SK-N-SH (cell line): ENCODE data around the gene RAI1. TPM values are rescaled to one million over a fixed set of nuclear protein-coding genes. Genes with fewer than 3 reads are reported as not detected.

ENCODE experiments used
- CTCF ChIA-PET: fragments of 300-600, 350-600 bp; formaldehyde crosslinking; extraction: SDS; loops from one replicate; lab custom pipeline; 2021; lab: Yijun Ruan, JAX
- POLR2A ChIA-PET: fragments of 350-600 bp; sonication (Branson Sonifier 250); formaldehyde crosslinking; extraction: SDS; loops from one replicate; lab custom pipeline; 2020; ENCODE audit warnings: antibody characterized with exemption, inconsistent platforms; lab: Yijun Ruan, JAX
- DNase-seq: peaks from one replicate; pipeline ENCODE4 v3.0.0; 2012
- H2AFZ ChIP-seq: fragments of 200-600 bp; sonication (generic); 2 replicates; pipeline ENCODE4 v1.8.1; 2016; ENCODE audit warnings: antibody characterized with exemption, mild to moderate bottlenecking, low read depth
- H3F3A ChIP-seq: fragments of 200-600 bp; sonication (generic); replicated peaks from 2 replicates; pipeline ENCODE3; 2016; ENCODE audit warnings: antibody characterized with exemption, mild to moderate bottlenecking; ENCODE audit not compliant: insufficient read depth
- H3K27ac ChIP-seq, 2 experiments: fragments of 200-500 bp in 1 of 2; fragments of 200-600 bp in 1 of 2; sonication (Bioruptor generic) in 1 of 2; sonication (generic), shearing (Covaris generic) in 1 of 2; 2 replicates each; pipeline versions ENCODE4 v1.5.1 to v1.6.1; 2014 to 2016; ENCODE audit warnings: low read depth in 2 of 2, inconsistent platforms in 1 of 2, low read length in 1 of 2, mild to moderate bottlenecking in 1 of 2, mixed read lengths in 1 of 2
- H3K27me3 ChIP-seq: fragments of 200-600 bp; sonication (generic), shearing (Covaris generic); 2 replicates; pipeline ENCODE4 v1.6.1; 2016; ENCODE audit warnings: mixed run types; ENCODE audit not compliant: insufficient read depth
- H3K36me3 ChIP-seq, 2 experiments: fragments of 200-500 bp in 1 of 2; fragments of 200-600 bp in 1 of 2; sonication (Bioruptor generic) in 1 of 2; sonication (generic) in 1 of 2; replicated peaks in 1 of 2; 2 replicates each; pipeline versions ENCODE3 to v1.5.1; 2014 to 2016; ENCODE audit warnings: low read length in 1 of 2, mild to moderate bottlenecking in 1 of 2; ENCODE audit not compliant: insufficient read depth in 2 of 2, control insufficient read depth in 1 of 2
- H3K4me1 ChIP-seq, 2 experiments: fragments of 200-500 bp in 1 of 2; fragments of 200-600 bp in 1 of 2; sonication (Bioruptor generic) in 1 of 2; sonication (generic), shearing (Covaris generic) in 1 of 2; 2 replicates each; pipeline versions ENCODE4 v1.5.1 to v1.6.1; 2014 to 2016; ENCODE audit warnings: low read depth in 1 of 2, low read length in 1 of 2, mixed run types in 1 of 2; ENCODE audit not compliant: insufficient read depth in 2 of 2, control insufficient read depth in 1 of 2
- H3K4me2 ChIP-seq: fragments of 200-600 bp; sonication (generic), shearing (Covaris generic); 2 replicates; pipeline ENCODE4 v1.6.1; 2017; ENCODE audit warnings: mixed run types
- H3K4me3 ChIP-seq, 2 experiments: fragments of 200-500 bp in 1 of 2; fragments of 200-600 bp in 1 of 2; sonication (Bioruptor generic) in 1 of 2; sonication (generic), shearing (Covaris generic) in 1 of 2; 2 replicates each; pipeline versions ENCODE4 v1.5.1 to v1.8.1; 2014 to 2016; ENCODE audit warnings: low read depth in 2 of 2, inconsistent platforms in 1 of 2, low read length in 1 of 2, mild to moderate bottlenecking in 1 of 2, mixed read lengths in 1 of 2, moderate library complexity in 1 of 2
- H3K79me2 ChIP-seq: fragments of 200-600 bp; sonication (generic); 2 replicates; pipeline ENCODE4 v1.8.1; 2017; ENCODE audit warnings: mild to moderate bottlenecking; ENCODE audit not compliant: insufficient read depth
- H3K9ac ChIP-seq: fragments of 200-600 bp; sonication (generic); 2 replicates; pipeline ENCODE4 v1.6.1; 2017; ENCODE audit warnings: mixed run types
- H3K9me2 ChIP-seq: fragments of 200-600 bp; sonication (generic); 2 replicates; pipeline ENCODE4 v1.6.1; 2017; ENCODE audit warnings: mixed run types
- H3K9me3 ChIP-seq: fragments of 200-600 bp; sonication (generic); 2 replicates; pipeline ENCODE4 v1.6.1; 2017; ENCODE audit warnings: mixed run types, mild to moderate bottlenecking, moderate library complexity
- H4K20me1 ChIP-seq: fragments of 200-600 bp; sonication (generic); 2 replicates; pipeline ENCODE4 v1.6.1; 2017; ENCODE audit warnings: mild to moderate bottlenecking, mixed run types; ENCODE audit not compliant: insufficient read depth
- ELF1 ChIP-seq: IDR thresholded peaks from 2 replicates; pipeline ENCODE4 v1.4.0; 2012
- MXI1 ChIP-seq: IDR thresholded peaks from 2 replicates; pipeline ENCODE4 v1.6.1; 2012; ENCODE audit warnings: mild to moderate bottlenecking, low read depth, low read length, improper control_type of control experiment
- SIN3A ChIP-seq: IDR thresholded peaks from 2 replicates; pipeline ENCODE4 v1.6.1; 2012; ENCODE audit warnings: low read depth, mild to moderate bottlenecking, low read length, moderate library complexity, borderline replicate concordance
- TCF12 ChIP-seq: IDR thresholded peaks from 2 replicates; pipeline ENCODE4 v1.4.0; 2012
- WGBS: methylation state at CpG from one replicate; pipeline ENCODE4 v1.1.6; 2017; ENCODE audit warnings: low lambda C conversion rate; 5-methylcytosine and 5-hydroxymethylcytosine counted together
- polyA plus RNA-seq, 3 experiments: library from polyadenylated mRNA; depleted of rRNA; stranded (reverse); fragments of >200 nt; gene quantifications; 2 replicates each; pipeline ENCODE4 v1.2.3, GENCODE V29; 2012
- TF ChIP-seq, protein P1 (sequence below): IDR thresholded peaks from 2 replicates; pipeline ENCODE4 v1.6.1; 2012; ENCODE audit warnings: mild to moderate bottlenecking, low read depth, low read length, moderate library complexity
- TF ChIP-seq, protein P2 (sequence below): fragments of 200-600 bp; sonication (generic); IDR thresholded peaks from 2 replicates; pipeline ENCODE4 v1.6.1; 2017; ENCODE audit warnings: antibody characterized with exemption, mild to moderate bottlenecking, moderate library complexity
- TF ChIP-seq, protein P3 (sequence below): IDR thresholded peaks from 2 replicates; pipeline ENCODE4; 2012
- TF ChIP-seq, protein P4 (sequence below): IDR thresholded peaks from 2 replicates; pipeline ENCODE4 v1.4.0; 2012; ENCODE audit warnings: low read depth, borderline replicate concordance

RAI1 gene
- polyA plus RNA-seq, 1 of the 3 experiments (the other 2 are of a cell fraction): 4.7 TPM

DNA sequence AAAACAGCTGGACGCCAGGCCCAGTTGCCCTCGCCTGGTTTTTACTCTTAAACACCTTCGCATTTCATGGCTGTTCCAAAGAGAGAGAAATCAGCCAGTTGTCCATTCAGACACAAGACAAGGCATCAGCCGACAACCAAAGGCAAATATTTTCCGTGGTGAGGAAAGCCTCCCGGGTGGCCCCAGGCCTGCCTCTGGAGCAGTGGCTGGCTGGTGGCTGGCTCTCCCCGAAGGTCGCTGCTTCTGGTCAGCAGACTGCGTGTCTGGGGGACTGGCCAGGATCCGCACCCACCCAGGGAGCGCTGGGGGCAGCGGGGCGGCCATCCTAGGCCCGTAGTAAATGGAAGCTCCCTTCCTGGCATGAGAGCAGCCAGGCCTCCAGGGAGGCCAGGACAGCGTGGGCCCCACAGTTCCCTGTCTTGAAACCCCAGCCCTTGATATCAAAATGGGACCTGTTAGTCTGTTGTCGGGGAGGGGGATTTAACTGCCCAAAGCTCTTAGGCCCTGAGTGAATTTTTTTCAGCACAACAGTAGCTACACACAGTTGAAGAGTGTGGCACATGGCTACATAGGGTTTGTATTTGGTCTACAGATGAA lies 97.9 kb downstream of the RAI1 start (continued):
- TF ChIP-seq, protein P1, sequence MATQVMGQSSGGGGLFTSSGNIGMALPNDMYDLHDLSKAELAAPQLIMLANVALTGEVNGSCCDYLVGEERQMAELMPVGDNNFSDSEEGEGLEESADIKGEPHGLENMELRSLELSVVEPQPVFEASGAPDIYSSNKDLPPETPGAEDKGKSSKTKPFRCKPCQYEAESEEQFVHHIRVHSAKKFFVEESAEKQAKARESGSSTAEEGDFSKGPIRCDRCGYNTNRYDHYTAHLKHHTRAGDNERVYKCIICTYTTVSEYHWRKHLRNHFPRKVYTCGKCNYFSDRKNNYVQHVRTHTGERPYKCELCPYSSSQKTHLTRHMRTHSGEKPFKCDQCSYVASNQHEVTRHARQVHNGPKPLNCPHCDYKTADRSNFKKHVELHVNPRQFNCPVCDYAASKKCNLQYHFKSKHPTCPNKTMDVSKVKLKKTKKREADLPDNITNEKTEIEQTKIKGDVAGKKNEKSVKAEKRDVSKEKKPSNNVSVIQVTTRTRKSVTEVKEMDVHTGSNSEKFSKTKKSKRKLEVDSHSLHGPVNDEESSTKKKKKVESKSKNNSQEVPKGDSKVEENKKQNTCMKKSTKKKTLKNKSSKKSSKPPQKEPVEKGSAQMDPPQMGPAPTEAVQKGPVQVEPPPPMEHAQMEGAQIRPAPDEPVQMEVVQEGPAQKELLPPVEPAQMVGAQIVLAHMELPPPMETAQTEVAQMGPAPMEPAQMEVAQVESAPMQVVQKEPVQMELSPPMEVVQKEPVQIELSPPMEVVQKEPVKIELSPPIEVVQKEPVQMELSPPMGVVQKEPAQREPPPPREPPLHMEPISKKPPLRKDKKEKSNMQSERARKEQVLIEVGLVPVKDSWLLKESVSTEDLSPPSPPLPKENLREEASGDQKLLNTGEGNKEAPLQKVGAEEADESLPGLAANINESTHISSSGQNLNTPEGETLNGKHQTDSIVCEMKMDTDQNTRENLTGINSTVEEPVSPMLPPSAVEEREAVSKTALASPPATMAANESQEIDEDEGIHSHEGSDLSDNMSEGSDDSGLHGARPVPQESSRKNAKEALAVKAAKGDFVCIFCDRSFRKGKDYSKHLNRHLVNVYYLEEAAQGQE: no peak
- TF ChIP-seq SIN3A (no peak), TCF12 (no peak)

DNA sequence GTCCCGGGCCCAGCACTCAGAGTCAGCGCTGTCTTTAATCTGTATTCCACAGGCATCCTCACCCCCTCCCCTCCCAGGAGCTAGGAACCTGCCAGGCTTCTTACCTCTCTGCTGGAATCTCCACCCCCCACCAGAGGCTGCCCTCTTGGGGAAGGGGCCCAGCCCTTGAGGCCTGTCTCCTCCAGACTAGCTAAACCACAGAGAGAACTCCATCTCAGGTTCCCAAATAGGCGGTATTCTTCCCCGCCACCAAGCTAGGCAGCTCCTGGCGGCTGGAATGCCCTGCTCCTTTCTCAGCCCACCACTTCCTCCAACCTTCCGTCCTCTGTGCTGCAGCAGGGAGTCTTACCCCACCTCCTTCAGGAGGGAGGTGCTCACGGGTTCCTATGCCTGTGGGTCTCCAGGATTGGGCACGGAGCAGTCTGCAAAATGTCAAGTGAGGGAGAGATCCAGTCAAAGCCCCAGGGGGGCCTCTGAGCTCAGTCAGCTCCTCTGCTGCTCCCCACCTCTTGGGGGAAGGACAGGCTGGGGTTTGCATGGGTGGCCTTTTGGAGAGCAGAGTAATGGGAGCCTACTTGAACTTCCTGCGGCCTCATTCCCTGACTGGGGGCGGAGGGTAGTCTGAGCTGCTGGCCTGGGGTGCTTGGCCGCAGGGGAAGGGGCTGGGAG lies 99.8 kb downstream of the RAI1 start:
- peaks cover 89% of the 10 kb centered on the region for H4K20me1 ChIP-seq

More for the DNA sequence above, 99.8 kb downstream of the RAI1 start:
- POLR2A ChIA-PET: interaction anchor here (1.2 to 1.5 kb wide), 3 partner anchors 10 to 32 kb away, joined by 3 to 6 read pairs (median 4); no protein-coding TSS in a partner anchor
- TF ChIP-seq, protein P2, sequence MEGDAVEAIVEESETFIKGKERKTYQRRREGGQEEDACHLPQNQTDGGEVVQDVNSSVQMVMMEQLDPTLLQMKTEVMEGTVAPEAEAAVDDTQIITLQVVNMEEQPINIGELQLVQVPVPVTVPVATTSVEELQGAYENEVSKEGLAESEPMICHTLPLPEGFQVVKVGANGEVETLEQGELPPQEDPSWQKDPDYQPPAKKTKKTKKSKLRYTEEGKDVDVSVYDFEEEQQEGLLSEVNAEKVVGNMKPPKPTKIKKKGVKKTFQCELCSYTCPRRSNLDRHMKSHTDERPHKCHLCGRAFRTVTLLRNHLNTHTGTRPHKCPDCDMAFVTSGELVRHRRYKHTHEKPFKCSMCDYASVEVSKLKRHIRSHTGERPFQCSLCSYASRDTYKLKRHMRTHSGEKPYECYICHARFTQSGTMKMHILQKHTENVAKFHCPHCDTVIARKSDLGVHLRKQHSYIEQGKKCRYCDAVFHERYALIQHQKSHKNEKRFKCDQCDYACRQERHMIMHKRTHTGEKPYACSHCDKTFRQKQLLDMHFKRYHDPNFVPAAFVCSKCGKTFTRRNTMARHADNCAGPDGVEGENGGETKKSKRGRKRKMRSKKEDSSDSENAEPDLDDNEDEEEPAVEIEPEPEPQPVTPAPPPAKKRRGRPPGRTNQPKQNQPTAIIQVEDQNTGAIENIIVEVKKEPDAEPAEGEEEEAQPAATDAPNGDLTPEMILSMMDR: peak; percentile 33
- TF ChIP-seq, protein P3, sequence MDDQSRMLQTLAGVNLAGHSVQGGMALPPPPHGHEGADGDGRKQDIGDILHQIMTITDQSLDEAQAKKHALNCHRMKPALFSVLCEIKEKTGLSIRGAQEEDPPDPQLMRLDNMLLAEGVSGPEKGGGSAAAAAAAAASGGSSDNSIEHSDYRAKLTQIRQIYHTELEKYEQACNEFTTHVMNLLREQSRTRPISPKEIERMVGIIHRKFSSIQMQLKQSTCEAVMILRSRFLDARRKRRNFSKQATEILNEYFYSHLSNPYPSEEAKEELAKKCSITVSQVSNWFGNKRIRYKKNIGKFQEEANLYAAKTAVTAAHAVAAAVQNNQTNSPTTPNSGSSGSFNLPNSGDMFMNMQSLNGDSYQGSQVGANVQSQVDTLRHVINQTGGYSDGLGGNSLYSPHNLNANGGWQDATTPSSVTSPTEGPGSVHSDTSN: peak; percentile 26; the same call in 1 of the 2 replicates
- TF ChIP-seq TCF12: peak; percentile 58
- TF ChIP-seq, protein P1: no peak
- TF ChIP-seq, protein P4, sequence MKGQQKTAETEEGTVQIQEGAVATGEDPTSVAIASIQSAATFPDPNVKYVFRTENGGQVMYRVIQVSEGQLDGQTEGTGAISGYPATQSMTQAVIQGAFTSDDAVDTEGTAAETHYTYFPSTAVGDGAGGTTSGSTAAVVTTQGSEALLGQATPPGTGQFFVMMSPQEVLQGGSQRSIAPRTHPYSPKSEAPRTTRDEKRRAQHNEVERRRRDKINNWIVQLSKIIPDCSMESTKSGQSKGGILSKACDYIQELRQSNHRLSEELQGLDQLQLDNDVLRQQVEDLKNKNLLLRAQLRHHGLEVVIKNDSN: no peak
- no peak for TF ChIP-seq MXI1
- no peak for TF ChIP-seq ELF1
- CTCF ChIA-PET: interaction anchor here (0.9 to 1.5 kb wide), 11 partner anchors 10 to 145 kb away, joined by 3 to 5 read pairs (median 4); no protein-coding TSS in a partner anchor
- Histone ChIP-seq H3K9me3 (no peaks in the 10 kb centered on the region), H3K9me2 (no peaks in the 10 kb centered on the region), H3F3A (peaks cover 9% of the 10 kb centered on the region), H3K4me1 (peaks cover 17 to 68% of the 10 kb centered on the region in 2 experiments), H3K9ac (no peak overlapping the region), H3K27me3 (no peaks in the 10 kb centered on the region), H3K79me2 (peaks cover 28% of the 10 kb centered on the region), H3K27ac (peak overlapping the region; percentile 17 to 95; a peak in 3 of 4 replicates), H3K36me3 (no peaks in the 10 kb centered on the region), H3K4me3 (0 out of 4 replicates have a peak overlapping the region, but pooled peaks of 1 of the 2 experiments have one; percentile 13), H2AFZ (no peak overlapping the region), H3K4me2 (peak overlapping the region; percentile 87; the same call in 1 of the 2 replicates)
- WGBS: 54% methylated on average over 10 of the region's 11 CpGs
- DNase-seq: peak; percentile 54
